ENCODE measurements around the gene OR51I1. TPM values are rescaled to one million over a fixed set of nuclear protein-coding genes. Genes with fewer than 3 reads are reported as not detected.

OR51I1 gene
- total RNA-seq, 1 experiment from 2014 or later = not detected

GRCh38 chr11:5398936-5399335 lies 42.4 kb downstream of the OR51I1 start (continued):
- no peak for TF ChIP-seq ZNF416 (CRISPR knock-in tag; IDR thresholded peaks at IDR 0.05)
- no peak for TF ChIP-seq ZNF138 (CRISPR knock-in tag; conservative IDR thresholded peaks at IDR 0.05)
- no peak for TF ChIP-seq ZNF219 (CRISPR knock-in tag; IDR thresholded peaks at IDR 0.05; ENCODE audit: borderline replicate concordance)
- TF ChIP-seq ZNF671 (CRISPR knock-in tag; IDR thresholded peaks at IDR 0.05) = no peak
- no peak for TF ChIP-seq CREB1 (CRISPR knock-in tag; IDR thresholded peaks at IDR 0.05)
- no peak for TF ChIP-seq ZNF317 (CRISPR knock-in tag; IDR thresholded peaks at IDR 0.05; ENCODE audit: borderline replicate concordance, low read depth)
- TF ChIP-seq SOX15 (CRISPR knock-in tag; IDR thresholded peaks at IDR 0.05) = no peak
- no peak for TF ChIP-seq NR1H2 (CRISPR knock-in tag; IDR thresholded peaks at IDR 0.05)

GRCh38 chr11:5394091-5394490 lies 47.2 kb downstream of the OR51I1 start:
- H3K4me1 Mint-ChIP-seq = peaks cover 5% of the 10 kb centered on the region; the same call in 1 of the 2 replicates
- no peaks in the 10 kb centered on the region for H3K27me3 Mint-ChIP-seq (ENCODE audit: low read depth)
- ATAC-seq = no peak
- no peaks in the 10 kb centered on the region for H3K36me3 Mint-ChIP-seq
- no peak overlapping the region for H3K27ac Mint-ChIP-seq
- no peak overlapping the region for H3K4me3 Mint-ChIP-seq
- ChIA-PET POLR2A (no interaction called here), CTCF (no interaction called here)
- DNase-seq (ENCODE audit: low spot score) = no peak
- peaks cover 3% of the 10 kb centered on the region; the same call in 1 of the 2 replicates for H3K9me3 Mint-ChIP-seq
- TF ChIP-seq ZNF532 (CRISPR knock-in tag; IDR thresholded peaks at IDR 0.05; ENCODE audit: borderline replicate concordance) = no peak

Other genes with a start within 250 kb of the OR51I1 start
- not detected in 3 replicates for gene OR51V1, start 240.8 kb downstream of the OR51I1 start, total RNA-seq (2021)
- gene HBB, start 214.4 kb downstream of the OR51I1 start, total RNA-seq (2021) = 0.34 TPM in 1 of 3 replicates, not detected in the others
- gene HBD, start 207.0 kb downstream of the OR51I1 start, total RNA-seq (2021) = not detected in 3 replicates
- 1.5 to 3.4 TPM (median 2.7 TPM) in 3 replicates for gene HBG1, start 191.7 kb downstream of the OR51I1 start, total RNA-seq (2021)
- gene HBG2, start 186.7 kb downstream of the OR51I1 start, total RNA-seq (2021) = 5.1 to 8.7 TPM (median 6.5 TPM) in 3 replicates
- gene HBE1, start 171.6 kb downstream of the OR51I1 start, total RNA-seq (2021) = 1.5 to 3.1 TPM (median 1.7 TPM) in 3 replicates
- not detected in 3 replicates for gene OR51B4, start 139.6 kb downstream of the OR51I1 start, total RNA-seq (2021)
- not detected in 3 replicates for gene OR51B2, start 117.2 kb downstream of the OR51I1 start, total RNA-seq (2021)
- 0.26 to 0.37 TPM in 2 of 3 replicates, not detected in the other for gene OR51B5, start 98.0 kb downstream of the OR51I1 start, total RNA-seq (2021)
- gene OR51B6, start 90.0 kb downstream of the OR51I1 start, total RNA-seq (2021) = not detected in 3 replicates
- gene OR51M1, start 57.7 kb downstream of the OR51I1 start, total RNA-seq (2021) = 0.05 TPM in 1 of 3 replicates, not detected in the others
- gene OR51Q1, start 19.4 kb downstream of the OR51I1 start, total RNA-seq (2021) = not detected in 3 replicates
- not detected in 3 replicates for gene OR51I2, start 7.8 kb upstream of the OR51I1 start, total RNA-seq (2021)
- not detected in 3 replicates for gene OR52D1, start 47.2 kb upstream of the OR51I1 start, total RNA-seq (2021)
- not detected in 3 replicates for gene UBQLN3, start 68.4 kb upstream of the OR51I1 start, total RNA-seq (2021)
- gene UBQLNL, start 75.2 kb upstream of the OR51I1 start, total RNA-seq (2021) = 0.14 to 0.24 TPM in 2 of 3 replicates, not detected in the other
- not detected in 3 replicates for gene OR52H1, start 107.0 kb upstream of the OR51I1 start, total RNA-seq (2021)
- not detected in 3 replicates for gene OR52B6, start 139.4 kb upstream of the OR51I1 start, total RNA-seq (2021)
- gene TRIM6, start 155.1 kb upstream of the OR51I1 start, total RNA-seq (2021) = 25.4 to 30.2 TPM (median 30.0 TPM) in 3 replicates
- 0.66 to 1.6 TPM (median 0.71 TPM) in 3 replicates for gene TRIM34, start 183.5 kb upstream of the OR51I1 start, total RNA-seq (2021)
- gene TRIM5, start 243.6 kb upstream of the OR51I1 start, total RNA-seq (2021) = 31.8 to 35.3 TPM (median 32.8 TPM) in 3 replicates
- 69.1 to 78.9 TPM (median 75.9 TPM) in 3 replicates for gene TRIM22, start 248.3 kb upstream of the OR51I1 start, total RNA-seq (2021)